Upper lobe of left lung (tissue), 6 donors: ENCODE measurements around the gene MOB2. TPM values are rescaled to one million over a fixed set of nuclear protein-coding genes. Genes with fewer than 3 reads are reported as not detected.
"Not testable (repeated sequence)": the region's sequence is repeated elsewhere in the genome, so short reads cannot be mapped to it uniquely, and the experiment has no call there.

ENCODE experiments used
- ATAC-seq, 2 donors: fragments of 200-7000 bp; cut with Tn5 transposase; one replicate each; pipeline ENCODE4 v1.9.1; 2022; ENCODE audit warnings: mild to moderate bottlenecking in 2 of 2, moderate library complexity in 2 of 2; ENCODE audit not compliant: low FRiP score in 2 of 2
- DNase-seq, 2 donors: peaks; one replicate each; pipeline ENCODE4 v3.0.0-alpha.2; 2019 to 2020
- H3K27ac ChIP-seq, 4 donors: fragments of 200-600 bp; sonication (generic); one replicate each; pipeline ENCODE4 v1.5.1; 2016 to 2019
- H3K27me3 ChIP-seq, 4 donors: fragments of 200-600 bp; sonication (generic); one replicate each; pipeline ENCODE4 v1.5.1; 2017 to 2019
- H3K36me3 ChIP-seq, 4 donors: fragments of 200-600 bp; sonication (generic); one replicate each; pipeline ENCODE4 v1.5.1; 2016 to 2019
- H3K4me1 ChIP-seq, 4 donors: fragments of 200-600 bp; sonication (generic); one replicate each; pipeline ENCODE4 v1.5.1; 2018 to 2019
- H3K4me3 ChIP-seq, 4 donors: fragments of 200-600 bp; sonication (generic); one replicate each; pipeline ENCODE4 v1.5.1; 2017 to 2019; ENCODE audit warnings: mild to moderate bottlenecking in 2 of 4, moderate library complexity in 1 of 4
- H3K9me3 ChIP-seq, 4 donors: fragments of 200-600 bp; sonication (generic); one replicate each; pipeline ENCODE4 v1.5.1; 2018 to 2019
- CTCF ChIP-seq, 6 experiments: fragments of 450-650 bp in 4 of 6; fragments of 200-600 bp in 2 of 6; sonication (generic) in 2 of 6; IDR thresholded peaks; one replicate each; pipeline ENCODE4 v1.5.1; 2016 to 2019; ENCODE audit warnings: antibody characterized with exemption in 6 of 6
- EP300 ChIP-seq, 4 donors: sonication (generic); formaldehyde crosslinking; IDR thresholded peaks; one replicate each; pipeline ENCODE4 v1.5.1; 2017; ENCODE audit warnings: antibody characterized with exemption in 4 of 4, control low read depth in 2 of 4
- POLR2A ChIP-seq, 4 donors: fragments of 450-650 bp; IDR thresholded peaks; one replicate each; pipeline ENCODE4 v1.5.1; 2016 to 2017; ENCODE audit warnings: antibody characterized with exemption in 4 of 4, mild to moderate bottlenecking in 2 of 4
- POLR2AphosphoS5 ChIP-seq, 2 donors: sonication (generic); formaldehyde crosslinking; IDR thresholded peaks; one replicate each; pipeline ENCODE4 v1.5.1; 2017; ENCODE audit warnings: antibody characterized with exemption in 2 of 2
- WGBS, 2 donors: methylation state at CpG; one replicate each; pipeline ENCODE4 v1.1.5; 2017 to 2018; 5-methylcytosine and 5-hydroxymethylcytosine counted together
- total RNA-seq, 6 donors: library from RNA; depleted of rRNA in 4 of 6; stranded (reverse); fragments of >200 nt in 4 of 6; gene quantifications; one replicate each; pipeline versions ENCODE4 v1.1.0 to v1.2.1, GENCODE V29; 2016 to 2021
- donor health status: DM: no; HTN: no; CAD: no; lungs with moderate emphysema.
- donor health status: DM: no; HTN: yes; CAD: no; lungs with severe emphysema.

MOB2 gene
- total RNA-seq, 6 donors from 2014 or later: 34.7 to 72.3 (median 49.5) TPM

DNA sequence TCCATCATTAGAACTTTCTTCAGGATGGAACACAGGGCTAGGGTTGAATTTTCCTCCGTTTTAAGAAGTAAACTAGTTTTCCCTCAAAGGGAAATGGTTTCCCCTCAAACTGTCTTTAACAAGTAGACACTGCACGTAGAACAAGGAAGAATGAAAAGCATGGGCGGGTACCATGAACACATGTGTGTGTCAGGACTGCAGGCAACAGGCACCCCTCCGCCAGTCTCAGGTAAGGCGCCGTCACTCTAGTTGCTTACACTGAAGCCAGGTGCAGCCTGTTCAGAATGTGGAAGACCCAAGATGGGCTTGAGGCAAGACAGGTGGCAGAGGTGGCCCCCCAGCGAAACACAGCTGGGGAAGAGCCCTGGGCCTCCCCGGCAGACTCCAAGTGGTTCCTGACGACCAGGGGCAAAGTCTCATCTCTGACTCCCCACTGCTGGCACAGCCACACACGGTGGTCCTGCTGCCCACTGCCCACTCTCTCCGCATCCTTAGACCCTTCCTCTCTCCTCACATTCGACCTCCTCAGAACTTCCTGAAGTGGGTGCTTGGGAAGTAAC, 25.4 kb upstream of the MOB2 start:
- no peaks in the 10 kb centered on the region for H3K36me3 ChIP-seq
- no peaks in the 10 kb centered on the region for H3K27me3 ChIP-seq
- WGBS, 2 donors: 86 to 88% methylated on average over 12 of the region's 12 CpGs
- DNase-seq (no peak), ATAC-seq (no peak)
- H3K4me3 ChIP-seq: no peak overlapping the region
- H3K27ac ChIP-seq: no peak overlapping the region
- H3K9me3 ChIP-seq: no peaks in the 10 kb centered on the region
- peaks cover 48 to 73% (median 62%) of the 10 kb centered on the region in 4 donors for H3K4me1 ChIP-seq
- TF ChIP-seq POLR2AphosphoS5 (IDR thresholded peaks at IDR 0.05) (no peak), EP300 (IDR thresholded peaks at IDR 0.05) (no peak), POLR2A (IDR thresholded peaks at IDR 0.05) (no peak), CTCF (IDR thresholded peaks at IDR 0.05) (no peak)

GRCh38 chr11:1510928-1511327, 24.3 kb upstream of the MOB2 start:
- Histone ChIP-seq H3K4me3 (no peak overlapping the region), H3K27ac (no peak overlapping the region), H3K4me1 (peaks cover 45 to 73% (median 62%) of the 10 kb centered on the region in 4 donors), H3K27me3 (no peaks in the 10 kb centered on the region), H3K9me3 (no peaks in the 10 kb centered on the region), H3K36me3 (no peaks in the 10 kb centered on the region)
- no peak for TF ChIP-seq EP300 (IDR thresholded peaks at IDR 0.05)
- TF ChIP-seq POLR2A (IDR thresholded peaks at IDR 0.05): no peak
- TF ChIP-seq CTCF (IDR thresholded peaks at IDR 0.05): no peak
- no peak for TF ChIP-seq POLR2AphosphoS5 (IDR thresholded peaks at IDR 0.05)
- DNase-seq: no peak
- no peak for ATAC-seq
- 77 to 88% methylated on average over 9 to 10 of the region's 11 CpGs for WGBS, 2 donors

DNA sequence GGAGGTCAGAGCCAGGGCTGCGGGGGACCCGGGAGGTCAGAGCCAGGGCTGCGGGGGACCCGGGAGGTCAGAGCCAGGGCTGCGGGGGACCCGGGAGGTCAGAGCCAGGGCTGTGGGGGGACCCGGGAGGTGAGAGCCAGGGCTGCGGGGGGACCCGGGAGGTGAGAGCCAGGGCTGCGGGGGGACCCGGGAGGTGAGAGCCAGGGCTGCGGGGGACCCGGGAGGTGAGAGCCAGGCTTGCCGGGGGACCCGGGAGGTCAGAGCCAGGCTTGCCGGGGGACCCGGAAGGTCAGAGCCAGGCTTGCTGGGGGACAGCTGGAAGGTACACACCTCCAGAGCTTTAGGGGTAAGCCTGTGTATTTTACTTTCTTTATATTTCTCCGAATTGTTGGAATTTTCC, 23.8 kb upstream of the MOB2 start:
- 80 to 99% methylated on average over 4 to 7 of the region's 18 CpGs for WGBS, 2 donors
- not testable (repeated sequence) for H3K4me3 ChIP-seq, H3K27ac ChIP-seq, H3K27me3 ChIP-seq, H3K9me3 ChIP-seq, H3K36me3 ChIP-seq, ATAC-seq, DNase-seq
- H3K4me1 ChIP-seq: peaks cover 41 to 72% (median 59%) of the 10 kb centered on the region in 4 donors

DNA sequence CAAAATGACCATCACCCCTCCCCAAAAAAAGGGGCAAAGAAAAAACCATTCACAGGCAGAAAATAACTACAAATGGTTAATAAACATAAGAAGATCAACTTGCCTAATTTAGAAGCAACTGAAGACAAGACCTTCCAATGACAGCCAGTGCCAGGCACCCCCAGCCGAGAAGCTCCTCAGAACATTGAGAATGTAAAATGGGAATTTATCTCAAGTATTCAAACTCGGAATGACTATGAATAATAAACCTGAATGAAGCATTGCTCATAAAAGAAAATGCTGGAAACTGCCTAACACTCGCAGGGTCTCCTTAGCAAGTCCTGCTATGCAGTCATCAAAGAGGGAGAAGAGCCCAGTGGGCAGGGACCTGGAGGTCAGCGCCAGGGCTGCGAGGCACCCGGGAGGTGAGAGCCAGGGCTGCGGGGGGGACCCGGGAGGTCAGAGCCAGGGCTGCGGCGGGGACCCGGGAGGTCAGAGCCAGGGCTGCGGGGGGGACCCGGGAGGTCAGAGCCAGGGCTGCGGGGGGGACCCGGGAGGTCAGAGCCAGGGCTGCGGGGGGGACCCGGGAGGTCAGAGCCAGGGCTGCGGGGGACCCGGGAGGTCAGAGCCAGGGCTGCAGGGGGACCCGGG, 23.2 kb upstream of the MOB2 start:
- ATAC-seq: no peak
- WGBS, 2 donors: 83 to 84% methylated on average over 8 to 14 of the region's 20 CpGs

DNA sequence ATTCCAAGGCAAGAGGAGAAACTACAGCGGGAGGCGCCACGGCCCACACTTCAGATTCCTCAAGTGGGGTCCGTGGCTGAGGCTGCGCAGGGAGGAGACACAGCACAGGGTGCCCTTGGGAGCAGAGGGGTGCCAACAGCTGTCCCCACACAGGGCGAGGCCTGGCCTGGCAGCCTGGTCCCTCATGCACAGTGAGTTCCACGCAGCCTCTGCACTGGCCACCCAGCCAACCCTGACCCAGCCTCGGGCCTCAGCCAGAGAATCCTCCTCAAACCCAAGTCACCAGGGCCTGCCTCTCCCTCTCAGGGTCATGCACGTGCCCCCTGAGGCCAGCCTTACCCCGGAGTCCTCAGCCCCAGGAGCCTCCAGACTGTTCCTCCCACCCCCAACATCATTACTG, 22.4 kb upstream of the MOB2 start:
- Histone ChIP-seq H3K27me3 (no peaks in the 10 kb centered on the region), H3K9me3 (no peaks in the 10 kb centered on the region), H3K4me3 (no peak overlapping the region), H3K36me3 (no peaks in the 10 kb centered on the region), H3K27ac (no peak overlapping the region), H3K4me1 (peaks cover 40 to 72% (median 54%) of the 10 kb centered on the region in 4 donors)
- no peak for TF ChIP-seq EP300 (IDR thresholded peaks at IDR 0.05)
- no peak for TF ChIP-seq CTCF (IDR thresholded peaks at IDR 0.05)
- no peak for TF ChIP-seq POLR2AphosphoS5 (IDR thresholded peaks at IDR 0.05)
- TF ChIP-seq POLR2A (IDR thresholded peaks at IDR 0.05): no peak
- ATAC-seq (peak in 1 of 2 donors; percentile 66), DNase-seq (no peak)
- WGBS, 2 donors: 66 to 73% methylated on average over 8 to 10 of the region's 10 CpGs

More for the DNA sequence above, 23.2 kb upstream of the MOB2 start:
- Histone ChIP-seq H3K9me3 (no peaks in the 10 kb centered on the region), H3K27ac (no peak overlapping the region), H3K4me1 (peaks cover 37 to 72% (median 54%) of the 10 kb centered on the region in 4 donors), H3K36me3 (no peaks in the 10 kb centered on the region), H3K27me3 (no peaks in the 10 kb centered on the region), H3K4me3 (no peak overlapping the region)
- peak in 1 of 2 donors; percentile 49 for DNase-seq
- no peak for TF ChIP-seq EP300 (IDR thresholded peaks at IDR 0.05)
- no peak for TF ChIP-seq CTCF (IDR thresholded peaks at IDR 0.05)
- no peak for TF ChIP-seq POLR2A (IDR thresholded peaks at IDR 0.05)
- no peak for TF ChIP-seq POLR2AphosphoS5 (IDR thresholded peaks at IDR 0.05)
